ENCODE data around the gene EHBP1L1. TPM values are rescaled to one million over a fixed set of nuclear protein-coding genes. Genes with fewer than 3 reads are reported as not detected.

The EHBP1L1 gene
- total RNA-seq, 1 experiment from 2014 or later = 105 TPM

GRCh38 chr11:65599216-65599954 is 23.5 kb downstream of the EHBP1L1 start:
- POLR2A ChIA-PET = no interaction called here
- TF ChIP-seq REST (IDR thresholded peaks at IDR 0.05; ENCODE audit: low read depth) (no peak), ZNF274 (IDR thresholded peaks at IDR 0.05; ENCODE audit: low read depth, low read length) (no peak), ELF1 (IDR thresholded peaks at IDR 0.05; ENCODE audit: borderline replicate concordance, low read depth) (no peak), POLR2A (IDR thresholded peaks at IDR 0.05; ENCODE audit: borderline replicate concordance, extremely low read depth, insufficient read depth, insufficient read length) (no peak), CTCF (IDR thresholded peaks at IDR 0.05 in 2 of 3, conservative IDR thresholded peaks at IDR 0.05 in 1 of 3; ENCODE audit: borderline replicate concordance in 1 of 3, insufficient read depth in 1 of 3, low read depth in 2 of 3, low read length in 2 of 3) (no peak), EZH2phosphoT487 (IDR thresholded peaks at IDR 0.05; ENCODE audit: borderline replicate concordance) (no peak), SIN3A (IDR thresholded peaks at IDR 0.05; ENCODE audit: low read depth) (no peak), FOSL1 (IDR thresholded peaks at IDR 0.05; ENCODE audit: low read depth) (no peak), ZBTB33 (IDR thresholded peaks at IDR 0.05; ENCODE audit: extremely low read depth, insufficient replicate concordance, low read length) (no peak), MAX (IDR thresholded peaks at IDR 0.05) (no peak), YY1 (IDR thresholded peaks at IDR 0.05; ENCODE audit: extremely low read depth, insufficient replicate concordance, low read depth, low read length) (no peak), EZH2 (IDR thresholded peaks at IDR 0.05) (no peak), ZFX (IDR thresholded peaks at IDR 0.05) (no peak), TCF7L2 (IDR thresholded peaks at IDR 0.05; ENCODE audit: borderline replicate concordance, extremely low read depth, insufficient read depth, insufficient read length) (no peak), CBX3 (IDR thresholded peaks at IDR 0.05; ENCODE audit: low read depth) (no peak), POLR2AphosphoS5 (IDR thresholded peaks at IDR 0.05; ENCODE audit: low read depth, low read length) (no peak), SP1 (IDR thresholded peaks at IDR 0.05; ENCODE audit: low read depth) (no peak), JUND (IDR thresholded peaks at IDR 0.05) (no peak), CEBPB (IDR thresholded peaks at IDR 0.05; ENCODE audit: low read depth) (no peak), ATF3 (IDR thresholded peaks at IDR 0.05) (no peak)
- Histone ChIP-seq H3K9me3 (ENCODE audit: control insufficient read depth in 1 of 2, insufficient read depth in 1 of 2, low read depth in 1 of 2, low read length in 2 of 2) (no peaks in the 10 kb centered on the region), H3K27ac (ENCODE audit: low read depth, low read length) (no peak overlapping the region), H2AFZ (ENCODE audit: low read depth, low read length, poor library complexity, severe bottlenecking) (no peak overlapping the region), H3K27me3 (ENCODE audit: insufficient read depth, low read length) (no peaks in the 10 kb centered on the region), H3K4me1 (ENCODE audit: control insufficient read depth in 1 of 2, insufficient read depth in 2 of 2, low read length in 2 of 2) (peaks cover 12 to 15% of the 10 kb centered on the region in 2 experiments), H4K20me1 (ENCODE audit: insufficient read depth) (no peaks in the 10 kb centered on the region), H3K4me2 (ENCODE audit: low read length) (no peak overlapping the region), H3K9ac (ENCODE audit: low read length) (no peak overlapping the region), H3K79me2 (ENCODE audit: insufficient read depth, low read length) (no peaks in the 10 kb centered on the region), H3K4me3 (replicated peaks in 1 of 2; ENCODE audit: low read depth in 1 of 2, low read length in 2 of 2) (no peak overlapping the region), H3K36me3 (ENCODE audit: control insufficient read depth in 1 of 2, insufficient read depth in 2 of 2, low read length in 2 of 2) (peaks cover 3 to 6% of the 10 kb centered on the region in 2 experiments; a peak in 2 of 4 replicates), H3K9me2 (ENCODE audit: insufficient read depth) (no peaks in the 10 kb centered on the region)
- no TSS peak for BruUV-seq (replicated peaks)
- CTCF ChIA-PET = no interaction called here
- RAD21 ChIA-PET (ENCODE audit: low non-redundant PET in 1 of 2, low total read pairs in 2 of 2, uncharacterized antibody in 2 of 2, unreplicated experiment in 2 of 2) = no interaction called here
- DNase-seq (ENCODE audit: low read depth, low spot score) (no peak), ATAC-seq (no peak)
- intact Hi-C loops (cut with micrococcal nuclease) = no loop called here
